GM23338 (cell line): ENCODE results near the gene TPD52L2. TPM values are rescaled to one million over a fixed set of nuclear protein-coding genes. Genes with fewer than 3 reads are reported as not detected.

Experiments used
- ATAC-seq: fragments of 200-7000 bp; cut with Tn5 transposase; 3 replicates; pipeline ENCODE4 v1.9.1; 2020
- DNase-seq: peaks from one replicate; pipeline ENCODE4 v3.0.0-alpha.2; 2015; ENCODE audit warnings: low spot score
- H2AFZ ChIP-seq: fragments of 200-600 bp; sonication (generic); 2 replicates; pipeline ENCODE4 v1.8.0; 2016; ENCODE audit warnings: antibody characterized with exemption, mild to moderate bottlenecking, moderate library complexity
- H3F3A ChIP-seq: fragments of 200-600 bp; sonication (generic); replicated peaks from 2 replicates; pipeline ENCODE4 v1.8.0; 2017; ENCODE audit warnings: antibody characterized with exemption, mixed run types, low read depth
- H3K27ac ChIP-seq: fragments of 200-600 bp; sonication (generic); 2 replicates; pipeline ENCODE4 v1.6.1; 2016; ENCODE audit warnings: low read depth
- H3K27me3 ChIP-seq: fragments of 200-600 bp; sonication (generic); 2 replicates; pipeline ENCODE4 v1.8.0; 2016; ENCODE audit warnings: mild to moderate bottlenecking, mixed run types, moderate library complexity; ENCODE audit not compliant: insufficient read depth
- H3K36me3 ChIP-seq: fragments of 200-600 bp; sonication (generic); 2 replicates; pipeline ENCODE4 v1.8.0; 2016; ENCODE audit warnings: mild to moderate bottlenecking; ENCODE audit not compliant: insufficient read depth
- H3K4me1 ChIP-seq: fragments of 200-600 bp; sonication (generic); 2 replicates; pipeline ENCODE4 v1.8.0; 2016; ENCODE audit warnings: mild to moderate bottlenecking, moderate library complexity; ENCODE audit not compliant: insufficient read depth
- H3K4me2 ChIP-seq: fragments of 200-600 bp; sonication (generic); 2 replicates; pipeline ENCODE4 v1.7.1; 2017; ENCODE audit warnings: mixed run types
- H3K4me3 ChIP-seq: fragments of 200-600 bp; sonication (generic); 2 replicates; pipeline ENCODE4 v1.6.1; 2016; ENCODE audit warnings: mixed run types
- H3K79me2 ChIP-seq: fragments of 200-600 bp; sonication (generic); replicated peaks from 2 replicates; pipeline ENCODE4 v1.8.0; 2017; ENCODE audit warnings: mild to moderate bottlenecking; ENCODE audit not compliant: insufficient read depth
- H3K9me2 ChIP-seq: fragments of 200-600 bp; sonication (generic); 2 replicates; pipeline ENCODE4 v1.8.0; 2017; ENCODE audit not compliant: insufficient read depth
- H4K20me1 ChIP-seq: fragments of 200-600 bp; sonication (generic); replicated peaks from 2 replicates; pipeline ENCODE4 v1.8.0; 2017; ENCODE audit warnings: mild to moderate bottlenecking; ENCODE audit not compliant: insufficient read depth
- H3K27ac Mint-ChIP-seq: 2 replicates; pipeline ENCODE4 v1.8.0; 2020; ENCODE audit warnings: inconsistent platforms, mild to moderate bottlenecking, moderate library complexity, mixed read lengths
- H3K27me3 Mint-ChIP-seq: 3 replicates; pipeline ENCODE4 v1.8.0; 2022; ENCODE audit warnings: low read depth, mild to moderate bottlenecking, moderate library complexity, mixed read lengths, inconsistent platforms; ENCODE audit not compliant: insufficient read depth, poor library complexity
- H3K36me3 Mint-ChIP-seq: 3 replicates; pipeline ENCODE4 v1.8.0; 2021; ENCODE audit warnings: low read depth, mild to moderate bottlenecking, inconsistent platforms, moderate library complexity, mixed read lengths
- H3K4me1 Mint-ChIP-seq: 3 replicates; pipeline ENCODE4 v1.8.0; 2020; ENCODE audit warnings: mild to moderate bottlenecking, inconsistent platforms, mixed read lengths
- H3K4me3 Mint-ChIP-seq: 3 replicates; pipeline ENCODE4 v1.8.0; 2021; ENCODE audit warnings: moderate library complexity, mild to moderate bottlenecking, inconsistent platforms, mixed read lengths
- H3K9me3 Mint-ChIP-seq: 3 replicates; pipeline ENCODE4 v1.8.0; 2020; ENCODE audit warnings: moderate library complexity, mild to moderate bottlenecking, inconsistent platforms, mixed read lengths
- CREB1 ChIP-seq: fragments of 250-450 bp; sonication (Bioruptor Pico); IDR thresholded peaks from 2 replicates; pipeline ENCODE4 v1.5.0; 2020; ENCODE audit warnings: low read depth, mild to moderate bottlenecking, moderate library complexity
- EZH2 ChIP-seq: fragments of 200-600 bp; sonication (generic); IDR thresholded peaks from one replicate; pipeline ENCODE4 v1.8.0; 2017; ENCODE audit warnings: antibody characterized with exemption, mild to moderate bottlenecking, low read depth; ENCODE audit not compliant: unreplicated experiment
- EZH2phosphoT487 ChIP-seq: fragments of 200-600 bp; sonication (generic); IDR thresholded peaks from one replicate; pipeline ENCODE4 v1.8.1; 2018; ENCODE audit warnings: antibody characterized with exemption; ENCODE audit not compliant: unreplicated experiment
- JUNB ChIP-seq: IDR thresholded peaks from one replicate; pipeline ENCODE4 v1.6.1; 2016; ENCODE audit warnings: antibody characterized with exemption; ENCODE audit not compliant: unreplicated experiment
- NANOG ChIP-seq: IDR thresholded peaks from 2 replicates; pipeline ENCODE4 v1.6.1; 2016; ENCODE audit warnings: antibody characterized with exemption, borderline replicate concordance
- POLR2AphosphoS5 ChIP-seq: IDR thresholded peaks from 2 replicates; pipeline ENCODE4 v1.6.1; 2016; ENCODE audit warnings: antibody characterized with exemption, low read depth
- STAT1 ChIP-seq: IDR thresholded peaks from one replicate; pipeline ENCODE4 v1.6.1; 2016; ENCODE audit warnings: antibody characterized with exemption; ENCODE audit not compliant: unreplicated experiment
- ZNF114 ChIP-seq: fragments of 250-450 bp; sonication (Bioruptor Pico); IDR thresholded peaks from 2 replicates; pipeline ENCODE4 v1.5.0; 2020; ENCODE audit warnings: mild to moderate bottlenecking, moderate library complexity
- ZNF331 ChIP-seq: fragments of 250-450 bp; sonication (Bioruptor Pico); IDR thresholded peaks from 2 replicates; pipeline ENCODE4 v1.5.0; 2020; ENCODE audit warnings: low read depth, mild to moderate bottlenecking, moderate library complexity
- polyA plus RNA-seq: library from polyadenylated mRNA; unstranded; fragments of >200 nt; fragmentation: Nextera tagmentation; extraction: Ambion mirVana; gene quantifications from 2 replicates; pipeline ENCODE4 v1.2.1, GENCODE V29; 2016
- total RNA-seq: library from RNA; depleted of rRNA; stranded (reverse); fragments of >200 nt; shearing (Covaris generic); gene quantifications from 2 replicates; pipeline ENCODE4 v1.2.3, GENCODE V29; 2014
- TF ChIP-seq, protein P1 (sequence below), 2 experiments: fragments of 200-600 bp in 1 of 2; sonication (generic) in 1 of 2; conservative IDR thresholded peaks; 2 replicates each; pipeline versions ENCODE4 v1.5.1 to v1.6.1; 2016 to 2017; ENCODE audit warnings: antibody characterized with exemption in 2 of 2, low read depth in 2 of 2, mild to moderate bottlenecking in 2 of 2, moderate library complexity in 1 of 2
- TF ChIP-seq, protein P2 (sequence below): IDR thresholded peaks from one replicate; pipeline ENCODE4 v1.6.1; 2018; ENCODE audit warnings: antibody characterized with exemption; ENCODE audit not compliant: unreplicated experiment
- TF ChIP-seq, protein P3 (sequence below): IDR thresholded peaks from 2 replicates; pipeline ENCODE4 v1.6.1; 2016; ENCODE audit warnings: antibody characterized with exemption
- TF ChIP-seq, protein P4 (sequence below): fragments of 250-450 bp; sonication (Bioruptor Pico); IDR thresholded peaks from 2 replicates; pipeline ENCODE4 v1.5.0; 2020; ENCODE audit warnings: mild to moderate bottlenecking, moderate library complexity

TPD52L2 gene
- total and polyA plus RNA-seq, 2 experiments from 2014 or later: 40.2 to 103 TPM

DNA sequence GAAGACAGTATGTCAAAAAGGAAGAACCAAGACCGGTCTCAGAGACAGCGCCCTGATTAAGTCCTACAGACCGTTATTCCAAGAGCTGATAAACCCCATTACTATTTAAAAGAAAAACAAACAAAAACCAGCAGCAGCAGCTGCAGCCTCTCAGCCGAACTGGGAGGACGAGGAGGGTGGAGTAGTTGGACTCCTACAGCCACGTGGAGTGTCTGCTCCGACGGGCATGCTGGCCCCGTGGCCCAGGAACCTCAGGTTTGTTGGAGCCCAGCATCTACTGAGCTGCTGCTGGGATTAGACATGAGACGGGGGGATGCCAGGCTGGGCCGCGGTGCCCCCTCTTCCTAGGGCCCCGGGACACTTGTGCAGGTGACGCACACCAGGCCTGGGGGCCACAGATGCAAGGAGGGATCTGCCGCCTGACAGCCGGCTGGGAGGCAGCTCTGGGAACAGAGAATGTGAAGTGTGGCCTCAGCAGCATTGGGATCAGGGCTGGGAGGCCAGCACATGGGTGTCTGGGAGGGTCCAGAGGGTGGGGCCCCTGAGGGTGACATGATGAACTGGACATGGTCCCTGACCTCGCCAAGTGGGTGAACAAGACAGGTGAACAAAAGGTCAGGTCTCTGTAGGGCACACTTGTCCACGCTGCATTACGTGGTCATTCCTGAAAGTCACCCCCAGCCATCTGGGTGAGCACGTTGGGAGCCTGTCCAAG is 31.1 kb upstream of the TPD52L2 start:
- Mint-ChIP-seq H3K36me3 (no peaks in the 10 kb centered on the region; the same call in 2 of the 3 replicates), H3K27me3 (peaks cover 31% of the 10 kb centered on the region), H3K27ac (no peak overlapping the region), H3K9me3 (no peaks in the 10 kb centered on the region), H3K4me3 (peak overlapping the region; percentile 9; the same call in 1 of the 3 replicates), H3K4me1 (peaks cover 34% of the 10 kb centered on the region)
- peaks cover 29% of the 10 kb centered on the region for H3K4me1 ChIP-seq
- no peaks in the 10 kb centered on the region for H3K36me3 ChIP-seq
- no peak overlapping the region for H3K27ac ChIP-seq
- ATAC-seq: no peak
- peaks cover 40% of the 10 kb centered on the region for H3K27me3 ChIP-seq
- H2AFZ ChIP-seq: no peak overlapping the region
- H3K79me2 ChIP-seq: peaks cover 10% of the 10 kb centered on the region
- TF ChIP-seq NANOG: no peak
- TF ChIP-seq, protein P1, sequence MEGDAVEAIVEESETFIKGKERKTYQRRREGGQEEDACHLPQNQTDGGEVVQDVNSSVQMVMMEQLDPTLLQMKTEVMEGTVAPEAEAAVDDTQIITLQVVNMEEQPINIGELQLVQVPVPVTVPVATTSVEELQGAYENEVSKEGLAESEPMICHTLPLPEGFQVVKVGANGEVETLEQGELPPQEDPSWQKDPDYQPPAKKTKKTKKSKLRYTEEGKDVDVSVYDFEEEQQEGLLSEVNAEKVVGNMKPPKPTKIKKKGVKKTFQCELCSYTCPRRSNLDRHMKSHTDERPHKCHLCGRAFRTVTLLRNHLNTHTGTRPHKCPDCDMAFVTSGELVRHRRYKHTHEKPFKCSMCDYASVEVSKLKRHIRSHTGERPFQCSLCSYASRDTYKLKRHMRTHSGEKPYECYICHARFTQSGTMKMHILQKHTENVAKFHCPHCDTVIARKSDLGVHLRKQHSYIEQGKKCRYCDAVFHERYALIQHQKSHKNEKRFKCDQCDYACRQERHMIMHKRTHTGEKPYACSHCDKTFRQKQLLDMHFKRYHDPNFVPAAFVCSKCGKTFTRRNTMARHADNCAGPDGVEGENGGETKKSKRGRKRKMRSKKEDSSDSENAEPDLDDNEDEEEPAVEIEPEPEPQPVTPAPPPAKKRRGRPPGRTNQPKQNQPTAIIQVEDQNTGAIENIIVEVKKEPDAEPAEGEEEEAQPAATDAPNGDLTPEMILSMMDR (conservative IDR thresholded peaks at IDR 0.05; ENCODE audit: low read depth in 2 of 2): no peak
- TF ChIP-seq, protein P2, sequence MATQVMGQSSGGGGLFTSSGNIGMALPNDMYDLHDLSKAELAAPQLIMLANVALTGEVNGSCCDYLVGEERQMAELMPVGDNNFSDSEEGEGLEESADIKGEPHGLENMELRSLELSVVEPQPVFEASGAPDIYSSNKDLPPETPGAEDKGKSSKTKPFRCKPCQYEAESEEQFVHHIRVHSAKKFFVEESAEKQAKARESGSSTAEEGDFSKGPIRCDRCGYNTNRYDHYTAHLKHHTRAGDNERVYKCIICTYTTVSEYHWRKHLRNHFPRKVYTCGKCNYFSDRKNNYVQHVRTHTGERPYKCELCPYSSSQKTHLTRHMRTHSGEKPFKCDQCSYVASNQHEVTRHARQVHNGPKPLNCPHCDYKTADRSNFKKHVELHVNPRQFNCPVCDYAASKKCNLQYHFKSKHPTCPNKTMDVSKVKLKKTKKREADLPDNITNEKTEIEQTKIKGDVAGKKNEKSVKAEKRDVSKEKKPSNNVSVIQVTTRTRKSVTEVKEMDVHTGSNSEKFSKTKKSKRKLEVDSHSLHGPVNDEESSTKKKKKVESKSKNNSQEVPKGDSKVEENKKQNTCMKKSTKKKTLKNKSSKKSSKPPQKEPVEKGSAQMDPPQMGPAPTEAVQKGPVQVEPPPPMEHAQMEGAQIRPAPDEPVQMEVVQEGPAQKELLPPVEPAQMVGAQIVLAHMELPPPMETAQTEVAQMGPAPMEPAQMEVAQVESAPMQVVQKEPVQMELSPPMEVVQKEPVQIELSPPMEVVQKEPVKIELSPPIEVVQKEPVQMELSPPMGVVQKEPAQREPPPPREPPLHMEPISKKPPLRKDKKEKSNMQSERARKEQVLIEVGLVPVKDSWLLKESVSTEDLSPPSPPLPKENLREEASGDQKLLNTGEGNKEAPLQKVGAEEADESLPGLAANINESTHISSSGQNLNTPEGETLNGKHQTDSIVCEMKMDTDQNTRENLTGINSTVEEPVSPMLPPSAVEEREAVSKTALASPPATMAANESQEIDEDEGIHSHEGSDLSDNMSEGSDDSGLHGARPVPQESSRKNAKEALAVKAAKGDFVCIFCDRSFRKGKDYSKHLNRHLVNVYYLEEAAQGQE: no peak
- TF ChIP-seq EZH2: no peak
- TF ChIP-seq ZNF114: no peak
- no peak for TF ChIP-seq STAT1
- TF ChIP-seq CREB1 (CRISPR knock-in tag): no peak
- TF ChIP-seq, protein P3, sequence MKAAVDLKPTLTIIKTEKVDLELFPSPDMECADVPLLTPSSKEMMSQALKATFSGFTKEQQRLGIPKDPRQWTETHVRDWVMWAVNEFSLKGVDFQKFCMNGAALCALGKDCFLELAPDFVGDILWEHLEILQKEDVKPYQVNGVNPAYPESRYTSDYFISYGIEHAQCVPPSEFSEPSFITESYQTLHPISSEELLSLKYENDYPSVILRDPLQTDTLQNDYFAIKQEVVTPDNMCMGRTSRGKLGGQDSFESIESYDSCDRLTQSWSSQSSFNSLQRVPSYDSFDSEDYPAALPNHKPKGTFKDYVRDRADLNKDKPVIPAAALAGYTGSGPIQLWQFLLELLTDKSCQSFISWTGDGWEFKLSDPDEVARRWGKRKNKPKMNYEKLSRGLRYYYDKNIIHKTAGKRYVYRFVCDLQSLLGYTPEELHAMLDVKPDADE: no peak
- TF ChIP-seq, protein P4, sequence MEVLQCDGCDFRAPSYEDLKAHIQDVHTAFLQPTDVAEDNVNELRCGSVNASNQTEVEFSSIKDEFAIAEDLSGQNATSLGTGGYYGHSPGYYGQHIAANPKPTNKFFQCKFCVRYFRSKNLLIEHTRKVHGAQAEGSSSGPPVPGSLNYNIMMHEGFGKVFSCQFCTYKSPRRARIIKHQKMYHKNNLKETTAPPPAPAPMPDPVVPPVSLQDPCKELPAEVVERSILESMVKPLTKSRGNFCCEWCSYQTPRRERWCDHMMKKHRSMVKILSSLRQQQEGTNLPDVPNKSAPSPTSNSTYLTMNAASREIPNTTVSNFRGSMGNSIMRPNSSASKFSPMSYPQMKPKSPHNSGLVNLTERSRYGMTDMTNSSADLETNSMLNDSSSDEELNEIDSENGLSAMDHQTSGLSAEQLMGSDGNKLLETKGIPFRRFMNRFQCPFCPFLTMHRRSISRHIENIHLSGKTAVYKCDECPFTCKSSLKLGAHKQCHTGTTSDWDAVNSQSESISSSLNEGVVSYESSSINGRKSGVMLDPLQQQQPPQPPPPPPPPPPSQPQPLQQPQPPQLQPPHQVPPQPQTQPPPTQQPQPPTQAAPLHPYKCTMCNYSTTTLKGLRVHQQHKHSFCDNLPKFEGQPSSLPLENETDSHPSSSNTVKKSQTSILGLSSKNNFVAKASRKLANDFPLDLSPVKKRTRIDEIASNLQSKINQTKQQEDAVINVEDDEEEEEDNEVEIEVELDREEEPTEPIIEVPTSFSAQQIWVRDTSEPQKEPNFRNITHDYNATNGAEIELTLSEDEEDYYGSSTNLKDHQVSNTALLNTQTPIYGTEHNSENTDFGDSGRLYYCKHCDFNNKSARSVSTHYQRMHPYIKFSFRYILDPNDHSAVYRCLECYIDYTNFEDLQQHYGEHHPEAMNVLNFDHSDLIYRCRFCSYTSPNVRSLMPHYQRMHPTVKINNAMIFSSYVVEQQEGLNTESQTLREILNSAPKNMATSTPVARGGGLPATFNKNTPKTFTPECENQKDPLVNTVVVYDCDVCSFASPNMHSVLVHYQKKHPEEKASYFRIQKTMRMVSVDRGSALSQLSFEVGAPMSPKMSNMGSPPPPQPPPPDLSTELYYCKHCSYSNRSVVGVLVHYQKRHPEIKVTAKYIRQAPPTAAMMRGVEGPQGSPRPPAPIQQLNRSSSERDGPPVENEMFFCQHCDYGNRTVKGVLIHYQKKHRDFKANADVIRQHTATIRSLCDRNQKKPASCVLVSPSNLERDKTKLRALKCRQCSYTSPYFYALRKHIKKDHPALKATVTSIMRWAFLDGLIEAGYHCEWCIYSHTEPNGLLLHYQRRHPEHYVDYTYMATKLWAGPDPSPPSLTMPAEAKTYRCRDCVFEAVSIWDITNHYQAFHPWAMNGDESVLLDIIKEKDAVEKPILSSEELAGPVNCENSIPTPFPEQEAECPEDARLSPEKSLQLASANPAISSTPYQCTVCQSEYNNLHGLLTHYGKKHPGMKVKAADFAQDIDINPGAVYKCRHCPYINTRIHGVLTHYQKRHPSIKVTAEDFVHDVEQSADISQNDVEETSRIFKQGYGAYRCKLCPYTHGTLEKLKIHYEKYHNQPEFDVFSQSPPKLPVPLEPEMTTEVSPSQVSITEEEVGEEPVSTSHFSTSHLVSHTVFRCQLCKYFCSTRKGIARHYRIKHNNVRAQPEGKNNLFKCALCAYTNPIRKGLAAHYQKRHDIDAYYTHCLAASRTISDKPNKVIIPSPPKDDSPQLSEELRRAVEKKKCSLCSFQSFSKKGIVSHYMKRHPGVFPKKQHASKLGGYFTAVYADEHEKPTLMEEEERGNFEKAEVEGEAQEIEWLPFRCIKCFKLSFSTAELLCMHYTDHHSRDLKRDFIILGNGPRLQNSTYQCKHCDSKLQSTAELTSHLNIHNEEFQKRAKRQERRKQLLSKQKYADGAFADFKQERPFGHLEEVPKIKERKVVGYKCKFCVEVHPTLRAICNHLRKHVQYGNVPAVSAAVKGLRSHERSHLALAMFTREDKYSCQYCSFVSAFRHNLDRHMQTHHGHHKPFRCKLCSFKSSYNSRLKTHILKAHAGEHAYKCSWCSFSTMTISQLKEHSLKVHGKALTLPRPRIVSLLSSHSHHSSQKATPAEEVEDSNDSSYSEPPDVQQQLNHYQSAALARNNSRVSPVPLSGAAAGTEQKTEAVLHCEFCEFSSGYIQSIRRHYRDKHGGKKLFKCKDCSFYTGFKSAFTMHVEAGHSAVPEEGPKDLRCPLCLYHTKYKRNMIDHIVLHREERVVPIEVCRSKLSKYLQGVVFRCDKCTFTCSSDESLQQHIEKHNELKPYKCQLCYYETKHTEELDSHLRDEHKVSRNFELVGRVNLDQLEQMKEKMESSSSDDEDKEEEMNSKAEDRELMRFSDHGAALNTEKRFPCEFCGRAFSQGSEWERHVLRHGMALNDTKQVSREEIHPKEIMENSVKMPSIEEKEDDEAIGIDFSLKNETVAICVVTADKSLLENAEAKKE (CRISPR knock-in tag): no peak
- no peak for TF ChIP-seq ZNF331 (CRISPR knock-in tag)
- no peak for TF ChIP-seq JUNB
- TF ChIP-seq EZH2phosphoT487: no peak
- TF ChIP-seq POLR2AphosphoS5: no peak
- peaks cover 24% of the 10 kb centered on the region; the same call in 1 of the 2 replicates for H3F3A ChIP-seq
- H3K4me3 ChIP-seq: no peak overlapping the region; the same call in 1 of the 2 replicates
- H4K20me1 ChIP-seq: peaks cover 11% of the 10 kb centered on the region; the same call in 1 of the 2 replicates
- H3K9me2 ChIP-seq: no peaks in the 10 kb centered on the region
- no peak for DNase-seq
- peak overlapping the region; percentile 58; the same call in 1 of the 2 replicates for H3K4me2 ChIP-seq
